ENCODE results near the gene DNAH8.

DNAH8 gene

DNA sequence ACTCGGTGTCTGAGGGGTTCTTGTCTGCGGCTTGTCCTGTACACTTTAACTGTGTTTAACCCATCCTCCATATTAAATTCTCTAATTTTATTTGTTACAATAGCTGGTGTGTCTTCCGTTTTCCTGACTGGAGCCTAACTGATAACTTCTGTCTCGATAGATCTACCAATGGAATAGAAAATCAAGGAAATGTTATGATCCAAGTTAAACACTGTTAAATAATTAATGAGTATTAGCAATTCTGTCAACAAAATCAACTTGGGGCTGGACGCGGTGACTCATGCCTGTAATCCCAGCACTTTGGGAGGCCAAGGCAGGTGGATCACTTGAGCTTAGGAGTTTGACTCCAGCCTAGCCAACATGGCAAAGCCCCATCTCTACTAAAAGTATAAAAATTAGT, 81.7 kb downstream of the DNAH8 start:
- DNase-seq (ENCODE audit: low spot score) = no peak

GRCh38 chr6:38797391-38797790, 82.3 kb downstream of the DNAH8 start:
- DNase-seq (ENCODE audit: low spot score) = no peak

- DNase-seq (ENCODE audit: low spot score) = no peak
Measured at GRCh38 chr6:38799529-38800184, 84.5 kb downstream of the DNAH8 start.

GRCh38 chr6:38801305-38801704, 86.2 kb downstream of the DNAH8 start:
- DNase-seq (ENCODE audit: low spot score) = no peak

DNA sequence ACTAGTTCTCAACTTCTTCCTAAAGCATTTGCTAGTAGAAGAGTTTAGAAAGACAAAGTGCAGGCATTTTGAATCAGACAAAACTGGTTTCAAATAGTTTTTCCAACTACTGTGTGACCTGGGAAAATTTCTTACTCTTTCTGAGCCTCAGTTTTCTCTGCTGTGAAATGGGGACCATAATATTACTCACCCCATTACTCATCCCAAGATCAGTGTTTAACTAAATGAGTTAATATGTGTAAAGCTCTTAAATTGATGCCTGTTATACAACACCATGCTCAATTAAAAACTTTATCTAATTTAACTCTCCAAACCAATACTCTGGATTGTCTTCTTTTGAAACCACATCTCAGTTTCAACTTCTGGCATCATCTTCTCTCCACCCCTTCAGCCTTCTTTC, 87.4 kb downstream of the DNAH8 start:
- DNase-seq (ENCODE audit: low spot score) = no peak

GRCh38 chr6:38803129-38803528, 88.0 kb downstream of the DNAH8 start:
- no peak for DNase-seq (ENCODE audit: low spot score)

- no peak for DNase-seq (ENCODE audit: low spot score)
Measured at GRCh38 chr6:38804358-38804757, 89.2 kb downstream of the DNAH8 start.

- no peak for DNase-seq (ENCODE audit: low spot score)
Measured at GRCh38 chr6:38805127-38805655, 90.1 kb downstream of the DNAH8 start.

- no peak for DNase-seq (ENCODE audit: low spot score)
Measured at GRCh38 chr6:38805692-38806091, 90.6 kb downstream of the DNAH8 start.

DNA sequence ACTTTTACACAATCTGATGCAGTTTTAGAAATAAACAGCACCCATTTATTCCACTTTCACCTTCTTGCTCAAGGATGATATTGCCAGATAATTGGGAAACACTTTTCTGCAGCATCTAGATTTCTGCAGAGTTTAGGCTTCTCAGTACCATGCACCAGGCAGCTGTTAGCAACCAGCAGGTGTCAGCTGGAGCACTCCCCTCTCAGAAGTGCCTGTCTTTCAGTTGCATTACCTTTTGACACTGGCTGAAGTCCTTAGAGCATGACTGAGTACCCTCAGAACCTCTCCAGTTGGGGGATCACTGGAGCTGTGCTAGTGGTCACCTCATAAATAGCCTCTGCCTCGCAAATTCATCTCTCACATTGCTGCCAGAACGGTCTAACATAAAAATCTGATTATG, 91.2 kb downstream of the DNAH8 start:
- DNase-seq (ENCODE audit: low spot score) = no peak

- no peak for DNase-seq (ENCODE audit: low spot score)
Measured at GRCh38 chr6:38806833-38807232, 91.7 kb downstream of the DNAH8 start.

DNA sequence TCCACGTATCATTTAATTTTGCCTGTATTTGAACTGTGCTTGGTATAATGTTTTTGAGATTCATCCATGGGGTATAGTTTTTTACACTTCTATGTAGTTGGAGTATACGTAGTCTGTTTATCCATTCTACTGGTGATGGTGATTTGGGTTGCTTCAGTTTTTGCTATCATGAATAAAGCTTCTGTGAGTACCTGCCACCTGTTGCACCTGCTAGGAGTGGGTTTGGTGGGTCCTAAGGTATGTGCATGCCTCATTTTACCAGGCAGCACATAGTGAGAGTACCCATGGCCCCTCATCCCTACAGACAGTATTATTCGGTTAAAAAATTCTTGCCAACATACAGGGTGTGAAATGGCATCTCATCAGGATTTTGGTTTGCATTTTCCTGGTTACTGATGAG, 92.9 kb downstream of the DNAH8 start:
- no peak for DNase-seq (ENCODE audit: low spot score)

- DNase-seq (ENCODE audit: low spot score) = no peak
Measured at GRCh38 chr6:38813041-38813823, 98.1 kb downstream of the DNAH8 start.

DNA sequence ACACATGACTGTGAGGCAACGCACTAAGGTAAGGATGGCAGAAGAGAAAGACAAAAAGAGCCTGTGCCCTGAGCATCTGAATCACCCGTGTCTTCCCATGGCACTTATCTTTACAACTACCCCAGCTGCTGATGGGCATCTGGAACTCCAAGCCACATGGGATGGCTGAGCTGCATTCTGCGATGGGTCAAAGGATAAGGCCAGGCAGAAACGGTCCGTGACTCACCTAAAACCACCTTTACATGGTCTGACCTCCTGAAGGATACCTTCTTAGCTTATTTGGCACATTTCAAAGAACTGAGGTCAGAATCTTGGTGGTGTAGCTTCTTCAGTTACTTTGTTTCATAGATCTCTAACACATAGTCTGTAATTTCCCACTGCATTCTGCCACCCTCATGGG, 99.7 kb downstream of the DNAH8 start:
- DNase-seq (ENCODE audit: low spot score) = no peak

- no peak for DNase-seq (ENCODE audit: low spot score)
Measured at GRCh38 chr6:38815250-38815649, 100.1 kb downstream of the DNAH8 start.

DNA sequence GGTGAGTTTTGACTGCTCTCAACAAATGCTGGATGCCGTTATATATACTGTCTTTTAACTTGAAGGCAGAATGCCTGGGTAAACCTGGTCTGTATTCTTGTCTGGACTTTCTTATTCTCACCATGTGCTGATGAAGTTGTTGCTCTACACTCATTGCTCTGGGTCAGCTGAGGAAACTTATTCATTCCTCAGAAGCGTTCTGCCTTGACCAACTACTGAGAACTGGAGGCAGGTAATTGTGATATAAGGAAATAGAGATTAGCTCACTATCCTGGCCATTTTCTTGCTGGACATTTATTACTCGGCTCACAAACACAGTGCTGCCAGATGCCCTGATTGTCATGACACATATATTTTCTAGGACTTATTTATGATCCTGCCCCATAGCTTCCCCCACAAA, 103.6 kb downstream of the DNAH8 start:
- no peak for DNase-seq (ENCODE audit: low spot score)

GRCh38 chr6:38822963-38823362, 107.9 kb downstream of the DNAH8 start:
- DNase-seq (ENCODE audit: low spot score) = no peak

DNA sequence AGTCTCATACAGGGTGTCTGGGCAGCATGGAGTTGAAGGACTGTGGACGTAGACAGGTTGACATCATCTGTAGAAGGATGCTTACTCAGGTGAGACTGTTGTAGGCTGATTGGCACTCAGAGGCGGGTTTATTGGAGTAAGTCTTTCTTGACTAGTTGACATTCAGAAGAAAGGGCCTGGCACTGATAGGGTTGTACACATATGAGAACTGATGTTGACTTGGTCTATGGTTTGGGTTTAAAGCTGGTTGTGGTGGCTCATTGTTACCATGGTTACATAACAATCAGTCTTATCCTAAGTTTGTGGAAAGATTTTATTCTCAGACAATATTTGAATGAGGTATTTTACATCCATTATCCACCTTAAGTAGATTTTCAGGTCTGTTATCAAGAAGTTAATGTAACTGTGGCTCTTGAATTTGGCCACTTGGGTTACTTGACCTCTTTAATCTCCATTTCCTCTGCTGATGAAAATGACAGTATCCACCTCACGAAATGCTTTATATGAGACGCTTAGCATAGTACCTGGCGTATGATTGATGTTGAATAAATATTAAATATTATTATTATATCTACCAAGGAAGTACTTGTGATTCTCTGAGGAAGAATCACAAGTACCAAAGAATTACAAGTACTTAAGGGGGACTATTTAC, 109.3 kb downstream of the DNAH8 start:
- no peak for DNase-seq (ENCODE audit: low spot score)

DNA sequence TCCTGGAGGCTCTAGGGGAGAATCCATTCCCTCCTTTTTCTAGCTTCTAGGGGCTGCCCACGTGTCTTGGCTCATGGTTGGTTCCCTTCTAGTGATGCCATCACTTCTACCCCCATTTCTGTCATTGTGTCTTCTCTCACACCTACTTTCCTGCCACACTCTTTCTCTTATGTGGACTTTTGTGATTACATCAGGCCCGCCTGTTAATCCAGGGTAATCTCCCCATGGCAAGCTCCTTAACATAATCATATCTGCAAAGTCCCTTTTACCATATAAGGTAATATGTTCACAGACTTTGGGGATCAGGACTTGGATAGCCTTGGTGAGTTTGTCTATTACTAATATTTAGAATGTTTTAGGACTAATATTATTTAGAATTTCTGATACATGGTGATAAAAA, 111.9 kb downstream of the DNAH8 start:
- no peak for DNase-seq (ENCODE audit: low spot score)

DNA sequence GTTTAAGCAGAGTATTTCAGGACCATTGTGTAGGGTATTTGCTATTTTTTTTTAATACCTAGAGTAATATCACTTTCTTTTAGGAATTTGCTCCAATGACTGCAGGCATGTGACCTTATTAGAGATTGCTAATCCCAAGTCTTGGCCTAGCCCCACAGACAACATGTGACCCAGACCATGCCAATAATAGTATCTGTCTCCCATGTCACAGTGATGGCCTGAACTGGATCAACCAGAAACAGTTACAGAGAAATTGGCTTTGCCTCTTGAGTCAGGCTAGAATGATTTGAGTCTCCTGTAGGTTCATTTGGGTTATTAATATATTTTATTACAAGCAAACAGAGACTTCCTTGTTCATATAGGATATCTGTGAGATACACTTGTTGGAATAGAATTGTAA, 116.8 kb downstream of the DNAH8 start:
- no peak for DNase-seq (ENCODE audit: low spot score)

DNA sequence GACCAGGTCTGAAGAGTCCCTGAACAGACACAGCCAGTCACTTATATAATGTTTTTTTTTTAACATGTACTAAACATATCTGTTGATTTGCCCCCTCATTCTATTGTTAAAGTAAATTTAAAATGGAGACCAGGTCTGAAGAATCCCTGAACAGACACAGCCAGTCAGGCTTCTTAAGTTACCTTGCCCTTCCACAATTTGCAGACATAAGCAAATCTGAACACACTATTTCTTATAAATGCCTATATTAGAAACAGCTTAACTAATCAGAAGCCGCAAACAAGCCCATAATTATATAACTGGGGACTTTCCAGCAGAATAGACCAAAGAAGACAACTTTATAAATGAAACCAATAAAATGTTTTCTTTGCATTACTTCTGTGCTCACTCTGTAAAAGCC, 118.2 kb downstream of the DNAH8 start:
- DNase-seq (ENCODE audit: low spot score) = no peak

GRCh38 chr6:38836585-38836984, 121.5 kb downstream of the DNAH8 start:
- DNase-seq (ENCODE audit: low spot score) = no peak

DNA sequence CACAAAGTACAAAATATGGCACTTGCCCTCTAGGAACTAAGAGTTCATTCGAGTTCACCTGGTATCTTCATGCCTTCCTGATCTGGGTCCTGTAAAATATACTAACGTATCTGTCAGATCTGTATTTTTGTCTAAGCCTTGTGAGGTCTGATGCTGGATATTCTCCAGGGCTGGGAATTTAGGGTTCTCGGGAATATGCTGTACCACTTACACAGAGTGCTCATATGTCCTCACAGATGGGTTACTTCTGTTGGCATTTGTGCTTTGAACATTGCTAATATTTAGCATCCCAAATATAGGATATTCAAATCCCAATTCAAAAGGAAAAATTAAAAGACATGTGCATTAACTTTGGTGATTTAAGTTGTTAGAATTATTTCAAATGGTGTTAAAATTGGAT, 122.0 kb downstream of the DNAH8 start:
- no peak for DNase-seq (ENCODE audit: low spot score)
